IgD-negative memory B cell (primary cell): ENCODE measurements around the gene ZG16. TPM values are rescaled to one million over a fixed set of nuclear protein-coding genes. Genes with fewer than 3 reads are reported as not detected.
"Not testable (repeated sequence)": the region's sequence is repeated elsewhere in the genome, so short reads cannot be mapped to it uniquely, and the experiment has no call there.

Source experiments
- H3K27ac Mint-ChIP-seq, 3 donors: one replicate each; pipeline ENCODE4 v1.8.0; 2020 to 2022; ENCODE audit warnings: mild to moderate bottlenecking in 3 of 3, mixed read lengths in 3 of 3, moderate library complexity in 1 of 3
- H3K27me3 Mint-ChIP-seq: one replicate; pipeline ENCODE4 v1.8.0; 2021; ENCODE audit warnings: mixed read lengths
- H3K36me3 Mint-ChIP-seq: one replicate; pipeline ENCODE4 v1.8.0; 2020; ENCODE audit warnings: mild to moderate bottlenecking, mixed read lengths
- H3K4me1 Mint-ChIP-seq, 3 donors: one replicate each; pipeline ENCODE4 v1.8.0; 2020 to 2022; ENCODE audit warnings: mixed read lengths in 3 of 3, mild to moderate bottlenecking in 1 of 3
- H3K4me3 Mint-ChIP-seq, 4 donors: one replicate each; pipeline ENCODE4 v1.8.0; 2020 to 2022; ENCODE audit warnings: mild to moderate bottlenecking in 4 of 4, mixed read lengths in 4 of 4, moderate library complexity in 3 of 4
- H3K9me3 Mint-ChIP-seq, 3 donors: one replicate each; pipeline ENCODE4 v1.8.0; 2020 to 2021; ENCODE audit warnings: mixed read lengths in 3 of 3, mild to moderate bottlenecking in 1 of 3
- polyA plus RNA-seq: library from polyadenylated mRNA; unstranded; fragments of 300-500 nt; fragmentation: Illumina TruSeq; gene quantifications from one replicate; pipeline ENCODE4 v1.2.3, GENCODE V29; 2021

Gene ZG16
- polyA plus RNA-seq, 1 donor from 2014 or later, result not detected

DNA sequence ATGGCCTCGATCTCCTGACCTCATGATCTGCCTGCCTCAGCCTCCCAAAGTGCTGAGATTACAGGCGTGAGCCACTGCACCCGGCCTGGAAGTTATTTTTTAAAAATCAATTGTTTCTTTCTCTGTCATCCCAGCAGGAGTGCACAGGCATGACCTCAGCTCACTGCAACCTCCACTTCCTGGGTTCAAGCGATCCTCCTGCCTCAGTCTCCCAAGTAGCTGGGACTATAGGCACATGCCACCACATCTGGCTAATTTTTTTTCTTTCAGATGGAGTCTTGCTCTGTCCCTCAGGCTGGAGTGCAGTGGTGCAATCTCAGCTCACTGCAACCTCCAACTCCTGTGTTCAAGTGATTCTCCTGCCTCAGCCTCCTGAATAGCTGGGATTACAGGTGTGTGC lies 9.1 kb downstream of the ZG16 start:
- H3K36me3 Mint-ChIP-seq, H3K27me3 Mint-ChIP-seq: not testable (repeated sequence)
- peak overlapping the region in 1 of 4 donors; percentile 38 for H3K4me3 Mint-ChIP-seq

DNA sequence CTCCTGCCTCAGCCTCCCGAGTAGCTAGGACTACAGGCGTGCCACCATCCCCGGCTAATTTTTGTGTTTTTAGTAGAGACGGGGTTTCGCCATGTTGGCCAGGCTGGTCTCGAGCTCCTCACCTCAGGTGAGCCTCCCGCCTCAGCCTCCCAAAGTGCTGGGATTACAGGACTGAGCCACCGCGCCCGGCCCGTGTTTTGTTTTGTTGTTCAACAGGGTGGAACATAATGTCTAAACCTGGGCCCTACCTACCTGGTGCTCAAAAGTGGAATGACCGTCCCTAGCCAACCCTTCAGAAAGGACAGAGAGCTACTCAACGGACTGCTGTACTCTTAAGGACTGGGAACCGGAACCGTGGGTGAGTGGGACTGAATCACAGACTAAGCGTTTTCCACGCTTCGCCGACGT lies 11.7 kb downstream of the ZG16 start:
- peaks cover 11% of the 10 kb centered on the region for H3K36me3 Mint-ChIP-seq
- H3K27ac Mint-ChIP-seq, result peak overlapping the region; percentile 91 to 98 (median 95)
- no peaks in the 10 kb centered on the region for H3K9me3 Mint-ChIP-seq
- no peaks in the 10 kb centered on the region for H3K27me3 Mint-ChIP-seq
- H3K4me3 Mint-ChIP-seq, result peak overlapping the region; percentile 95 to 100 (median 99)
- peaks cover 33 to 39% (median 34%) of the 10 kb centered on the region in 3 donors for H3K4me1 Mint-ChIP-seq

More for the DNA sequence above, 9.1 kb downstream of the ZG16 start:
- not testable (repeated sequence) for H3K27ac Mint-ChIP-seq, H3K9me3 Mint-ChIP-seq
- H3K4me1 Mint-ChIP-seq, result peaks cover 28 to 38% (median 30%) of the 10 kb centered on the region in 3 donors

DNA sequence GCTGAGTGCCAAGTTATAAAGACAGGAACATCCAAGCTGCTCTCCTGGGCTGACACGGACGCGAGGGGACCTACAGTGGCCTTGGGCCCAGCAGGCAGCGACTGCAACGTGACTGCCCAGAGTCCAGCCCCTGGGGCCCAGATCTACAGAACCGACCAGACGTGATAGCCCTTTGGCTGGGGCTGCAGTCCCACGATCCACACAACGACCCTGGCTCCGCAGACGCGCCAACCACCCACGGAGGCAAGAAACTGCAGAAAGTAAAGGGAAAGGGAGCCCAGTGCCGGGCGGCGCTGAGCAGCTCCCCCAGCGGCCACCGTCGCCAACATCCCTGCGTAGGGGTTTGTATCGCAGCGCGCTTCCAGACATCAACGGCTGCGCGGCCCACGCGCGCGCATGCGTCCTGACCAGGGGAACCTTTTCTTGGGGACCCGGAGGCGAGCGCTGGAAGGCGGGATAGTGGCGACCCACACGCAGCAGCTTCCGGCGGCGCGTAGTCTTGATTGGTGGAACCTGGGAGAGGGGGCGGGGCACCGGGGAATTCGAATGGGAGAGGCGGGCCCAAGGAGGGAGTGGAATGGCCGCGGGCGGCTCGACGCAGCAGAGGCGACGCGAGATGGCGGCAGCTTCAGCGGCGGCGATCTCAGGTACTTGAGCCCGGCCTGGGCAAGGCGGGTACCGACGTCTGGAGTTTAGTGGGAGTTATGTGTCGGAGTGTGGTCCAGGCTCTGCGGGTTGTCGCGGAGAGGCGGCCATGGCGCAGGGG lies 12.3 kb downstream of the ZG16 start, which contains the start of gene KIF22:
KIF22 (plus strand) TSS at position 569 of the 766 bp plus-strand sequence; CDS start at position 578, 9 bp downstream.
- H3K4me1 Mint-ChIP-seq, result peaks cover 27 to 33% (median 28%) of the 10 kb centered on the region in 3 donors
- no peaks in the 10 kb centered on the region for H3K9me3 Mint-ChIP-seq
- no peaks in the 10 kb centered on the region for H3K27me3 Mint-ChIP-seq
- peak within 1 kb of the TSS; percentile 95 to 100 (median 99) for H3K4me3 Mint-ChIP-seq
- H3K27ac Mint-ChIP-seq, result peak within 1 kb of the TSS; percentile 91 to 98 (median 95)
- H3K36me3 Mint-ChIP-seq, result peaks cover 9% of the 10 kb centered on the region

DNA sequence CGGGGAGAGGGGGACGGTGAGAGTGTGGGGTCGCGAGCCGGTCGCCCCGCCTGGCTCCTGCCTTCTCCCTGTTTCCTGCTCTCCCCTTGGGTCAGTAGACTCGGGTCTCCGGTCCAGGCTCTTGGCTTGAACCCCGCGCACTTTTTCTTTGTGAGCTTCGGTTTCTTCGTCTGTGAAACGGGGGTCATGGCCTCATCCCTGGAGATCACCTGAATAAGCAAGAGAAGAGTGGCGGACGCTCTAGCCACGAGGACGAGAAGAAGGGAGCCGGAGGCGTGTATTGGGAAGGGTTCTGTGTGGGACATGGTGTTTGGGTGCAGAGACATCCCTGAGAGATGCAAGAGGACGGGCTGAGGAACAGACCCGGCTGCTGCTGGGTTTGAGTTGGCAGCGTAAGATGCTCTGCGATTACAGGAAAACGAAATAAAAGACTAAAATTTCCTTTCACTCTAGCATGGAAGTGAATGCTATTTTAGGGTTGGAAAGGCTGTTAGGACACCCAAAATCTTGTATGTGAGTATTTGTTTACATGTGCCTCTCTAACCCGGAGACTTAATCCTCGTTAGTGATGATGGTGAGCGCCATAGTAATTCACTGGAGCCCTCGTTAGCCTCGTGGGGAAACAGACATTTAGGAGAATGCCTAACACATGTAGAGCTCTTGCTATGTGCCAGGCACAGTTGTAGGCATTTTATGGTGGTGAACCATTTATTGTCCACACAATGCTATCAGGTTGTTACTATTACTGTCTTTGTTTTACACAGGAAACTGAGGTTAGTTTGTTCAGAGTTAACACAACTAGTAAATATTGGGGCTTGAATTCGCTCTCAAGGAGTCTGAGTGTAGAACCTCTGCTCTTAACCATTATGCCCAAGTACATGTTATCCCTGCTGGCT lies 13.1 kb downstream of the ZG16 start:
- Mint-ChIP-seq H3K4me3 (peak overlapping the region; percentile 95 to 100 (median 99)), H3K27ac (peak overlapping the region; percentile 91 to 98 (median 95)), H3K27me3 (no peaks in the 10 kb centered on the region), H3K4me1 (peaks cover 23 to 31% (median 24%) of the 10 kb centered on the region in 3 donors), H3K36me3 (peaks cover 9% of the 10 kb centered on the region), H3K9me3 (no peaks in the 10 kb centered on the region)

DNA sequence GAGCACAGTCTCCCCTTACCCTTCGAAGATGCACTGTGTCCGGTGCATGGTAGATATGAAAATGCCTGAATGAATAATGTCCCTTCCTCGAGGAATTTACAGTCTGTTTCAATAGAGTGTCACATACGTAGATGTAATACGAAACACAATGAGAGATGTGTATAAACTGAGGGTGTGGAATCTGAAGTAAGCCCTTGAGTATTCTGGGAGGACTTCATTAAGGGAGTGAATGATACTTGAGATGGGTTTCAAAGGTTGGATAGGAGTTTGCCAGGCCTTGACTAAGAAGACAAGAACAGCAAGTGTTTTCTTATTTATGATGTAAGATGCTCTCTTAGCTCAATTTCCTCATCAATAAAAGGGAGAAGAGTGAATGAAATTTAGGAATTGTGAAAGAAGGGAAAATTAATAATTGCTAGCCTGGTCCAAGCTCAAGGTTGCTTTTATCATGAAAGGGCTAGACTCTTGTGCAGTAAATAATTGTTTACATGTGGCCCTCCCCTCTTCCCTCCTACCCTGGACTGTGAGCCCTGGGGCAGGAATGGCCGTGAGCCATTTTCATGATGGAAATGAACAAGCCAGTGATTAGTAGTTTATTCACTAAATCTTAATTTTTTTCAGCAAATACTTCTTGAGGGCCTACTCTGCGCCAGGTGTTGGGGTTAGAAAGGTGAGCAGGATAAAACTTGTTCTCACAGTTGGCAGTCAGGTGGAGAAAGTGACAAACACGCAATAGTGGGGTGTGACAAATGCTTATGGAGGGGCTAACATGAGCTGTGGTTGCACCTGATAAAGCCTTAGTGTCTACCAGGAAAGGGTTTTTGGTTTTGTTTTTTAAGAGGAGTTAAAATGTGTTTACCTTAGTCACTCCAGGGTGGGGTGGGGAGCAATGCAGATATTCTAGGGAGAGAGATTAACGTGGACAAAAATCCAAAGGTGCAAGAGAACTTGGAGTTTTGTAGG lies 14.1 kb downstream of the ZG16 start:
- H3K36me3 Mint-ChIP-seq, result peaks cover 12% of the 10 kb centered on the region

DNA sequence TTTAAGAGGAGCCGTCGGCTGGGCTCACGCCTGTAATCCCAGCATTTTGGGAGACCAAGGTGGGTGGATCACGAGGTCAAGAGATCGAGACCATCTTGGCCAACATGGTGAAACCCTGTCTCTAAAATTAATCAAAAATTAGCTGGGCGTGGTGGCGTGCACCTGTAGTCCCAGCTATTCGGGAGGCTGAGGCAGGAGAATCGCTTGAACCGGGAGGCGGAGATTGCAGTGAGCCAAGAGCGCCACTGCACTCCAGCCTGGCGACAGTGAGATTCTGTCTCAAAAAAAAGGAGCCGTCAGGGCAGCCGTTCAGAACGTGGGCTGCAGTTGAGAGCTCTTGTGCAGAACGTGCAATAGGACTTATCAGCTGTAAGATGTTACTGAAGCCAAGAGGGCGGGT lies 15.1 kb downstream of the ZG16 start:
- not testable (repeated sequence) for H3K27me3 Mint-ChIP-seq, H3K9me3 Mint-ChIP-seq, H3K27ac Mint-ChIP-seq
- peaks cover 14% of the 10 kb centered on the region for H3K36me3 Mint-ChIP-seq
- H3K4me3 Mint-ChIP-seq, result peak overlapping the region in 1 of 4 donors; percentile 95
- H3K4me1 Mint-ChIP-seq, result peaks cover 19 to 31% (median 21%) of the 10 kb centered on the region in 3 donors

More for the DNA sequence above, 14.1 kb downstream of the ZG16 start:
- Mint-ChIP-seq H3K4me1 (peaks cover 22 to 31% (median 23%) of the 10 kb centered on the region in 3 donors), H3K4me3 (peak overlapping the region; percentile 95 to 100 (median 99)), H3K27me3 (no peaks in the 10 kb centered on the region), H3K9me3 (no peaks in the 10 kb centered on the region), H3K27ac (peak overlapping the region in 2 of 3 donors; percentile 91 to 98)

DNA sequence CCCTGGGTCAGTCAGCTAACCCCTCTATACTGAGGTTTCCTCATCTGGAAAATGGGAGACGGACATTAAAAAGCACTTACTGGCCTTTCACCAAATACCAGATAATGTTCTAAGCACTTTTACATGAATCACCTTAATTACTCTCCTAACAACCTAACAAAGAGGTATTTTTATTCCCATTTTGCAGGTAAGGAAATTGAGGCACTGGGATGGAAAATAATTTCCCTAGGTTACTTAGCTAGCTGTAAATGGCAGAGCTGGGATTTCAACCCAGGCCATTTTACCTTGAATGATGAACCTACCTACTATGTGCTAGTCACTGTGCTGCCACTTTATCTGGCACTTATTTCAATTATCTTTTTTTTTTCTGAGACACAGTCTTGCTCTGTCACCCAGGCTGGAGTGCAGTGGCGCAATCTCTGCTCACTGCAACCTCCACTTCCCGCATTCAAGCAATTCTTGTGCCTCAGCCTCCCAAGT lies 16.2 kb downstream of the ZG16 start:
- H3K27ac Mint-ChIP-seq, result no peak overlapping the region
- H3K27me3 Mint-ChIP-seq, result no peaks in the 10 kb centered on the region
- peak overlapping the region in 1 of 4 donors; percentile 71 for H3K4me3 Mint-ChIP-seq
- no peaks in the 10 kb centered on the region for H3K9me3 Mint-ChIP-seq
- peaks cover 13% of the 10 kb centered on the region for H3K36me3 Mint-ChIP-seq
- peaks cover 19 to 29% (median 21%) of the 10 kb centered on the region in 3 donors for H3K4me1 Mint-ChIP-seq

DNA sequence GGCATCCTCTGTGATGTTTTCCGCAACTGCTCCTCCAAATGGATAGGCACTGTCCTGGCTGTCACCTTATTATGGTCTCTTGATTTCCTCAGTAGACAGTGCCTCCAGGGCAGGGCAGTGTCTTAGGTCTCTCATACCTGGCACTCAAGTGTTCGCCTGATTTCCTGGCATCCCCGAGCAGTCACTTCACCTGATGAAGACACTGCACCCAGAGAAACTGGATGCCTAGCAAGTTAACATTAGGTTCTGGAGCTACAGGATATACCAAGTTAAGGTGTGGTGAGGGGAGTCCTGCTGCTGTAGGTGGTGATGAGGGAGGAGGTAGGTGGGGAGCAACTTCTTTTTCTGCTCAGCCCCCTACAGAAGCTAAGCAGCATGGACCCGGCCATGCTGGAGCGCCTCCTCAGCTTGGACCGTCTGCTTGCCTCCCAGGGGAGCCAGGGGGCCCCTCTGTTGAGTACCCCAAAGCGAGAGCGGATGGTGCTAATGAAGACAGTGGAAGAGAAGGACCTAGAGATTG lies 24.4 kb downstream of the ZG16 start:
- Mint-ChIP-seq H3K27me3 (no peaks in the 10 kb centered on the region), H3K4me1 (peaks cover 15 to 18% (median 15%) of the 10 kb centered on the region in 3 donors), H3K4me3 (peak overlapping the region in 1 of 4 donors; percentile 96), H3K36me3 (peaks cover 4% of the 10 kb centered on the region), H3K9me3 (no peaks in the 10 kb centered on the region), H3K27ac (peak overlapping the region in 1 of 3 donors; percentile 95)

DNA sequence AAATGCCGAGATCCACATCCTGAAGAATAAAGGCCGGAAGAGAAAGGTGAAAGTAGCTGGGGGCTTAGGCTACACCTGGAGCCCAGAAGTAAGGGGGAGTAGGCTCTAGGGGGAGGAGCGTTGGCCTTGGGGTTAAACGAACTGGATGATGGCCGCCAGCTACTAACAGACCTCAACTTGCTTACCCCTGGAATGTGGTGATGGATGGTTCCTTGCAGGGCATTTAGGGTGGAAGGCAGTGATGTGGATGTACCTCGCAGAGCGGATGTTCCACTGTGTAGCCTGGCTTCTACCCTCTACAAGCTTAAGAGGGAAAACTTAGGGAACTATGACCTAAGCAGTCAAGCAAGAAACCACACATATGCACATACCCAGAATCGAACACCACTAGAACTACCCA lies 26.0 kb downstream of the ZG16 start:
- Mint-ChIP-seq H3K9me3 (no peaks in the 10 kb centered on the region), H3K27me3 (no peaks in the 10 kb centered on the region), H3K36me3 (peaks cover 5% of the 10 kb centered on the region), H3K4me1 (peaks cover 21 to 23% (median 23%) of the 10 kb centered on the region in 3 donors), H3K27ac (peak overlapping the region; percentile 95 to 100 (median 99)), H3K4me3 (peak overlapping the region; percentile 96 to 100 (median 100))

DNA sequence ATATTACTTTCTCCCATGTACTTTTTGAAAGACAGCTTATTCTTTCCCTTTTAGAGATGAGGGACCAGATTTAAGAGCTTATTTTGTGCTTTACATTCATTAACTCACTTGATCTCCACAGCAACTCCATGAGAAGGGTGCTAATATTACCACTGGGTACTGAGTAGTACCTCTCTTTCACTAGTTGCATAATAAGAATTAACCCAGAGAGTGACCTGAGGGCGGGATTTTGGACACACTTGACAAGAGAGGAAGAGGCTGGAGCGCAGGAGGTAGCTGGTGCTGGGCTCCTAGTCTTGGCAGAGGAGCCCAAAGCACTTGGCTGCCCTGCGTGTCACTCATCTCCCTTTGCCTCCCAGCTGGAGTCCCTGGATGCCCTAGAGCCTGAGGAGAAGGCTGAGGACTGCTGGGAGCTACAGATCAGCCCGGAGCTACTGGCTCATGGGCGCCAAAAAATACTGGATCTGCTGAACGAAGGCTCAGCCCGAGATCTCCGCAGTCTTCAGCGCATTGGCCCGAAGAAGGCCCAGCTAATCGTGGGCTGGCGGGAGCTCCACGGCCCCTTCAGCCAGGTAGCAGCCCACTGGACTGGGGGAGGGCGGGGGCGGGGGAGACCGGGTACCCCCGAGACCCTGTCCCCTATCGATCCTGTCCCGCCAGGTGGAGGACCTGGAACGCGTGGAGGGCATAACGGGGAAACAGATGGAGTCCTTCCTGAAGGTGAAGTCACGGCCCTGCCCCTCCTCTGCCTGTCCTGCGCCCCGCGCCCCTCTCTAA lies 26.6 kb downstream of the ZG16 start:
- H3K4me1 Mint-ChIP-seq, result peaks cover 21 to 23% (median 23%) of the 10 kb centered on the region in 3 donors
- no peaks in the 10 kb centered on the region for H3K27me3 Mint-ChIP-seq
- H3K36me3 Mint-ChIP-seq, result peaks cover 5% of the 10 kb centered on the region
- peak overlapping the region; percentile 96 to 100 (median 100) for H3K4me3 Mint-ChIP-seq
- H3K27ac Mint-ChIP-seq, result peak overlapping the region; percentile 95 to 100 (median 99)
- H3K9me3 Mint-ChIP-seq, result no peaks in the 10 kb centered on the region

DNA sequence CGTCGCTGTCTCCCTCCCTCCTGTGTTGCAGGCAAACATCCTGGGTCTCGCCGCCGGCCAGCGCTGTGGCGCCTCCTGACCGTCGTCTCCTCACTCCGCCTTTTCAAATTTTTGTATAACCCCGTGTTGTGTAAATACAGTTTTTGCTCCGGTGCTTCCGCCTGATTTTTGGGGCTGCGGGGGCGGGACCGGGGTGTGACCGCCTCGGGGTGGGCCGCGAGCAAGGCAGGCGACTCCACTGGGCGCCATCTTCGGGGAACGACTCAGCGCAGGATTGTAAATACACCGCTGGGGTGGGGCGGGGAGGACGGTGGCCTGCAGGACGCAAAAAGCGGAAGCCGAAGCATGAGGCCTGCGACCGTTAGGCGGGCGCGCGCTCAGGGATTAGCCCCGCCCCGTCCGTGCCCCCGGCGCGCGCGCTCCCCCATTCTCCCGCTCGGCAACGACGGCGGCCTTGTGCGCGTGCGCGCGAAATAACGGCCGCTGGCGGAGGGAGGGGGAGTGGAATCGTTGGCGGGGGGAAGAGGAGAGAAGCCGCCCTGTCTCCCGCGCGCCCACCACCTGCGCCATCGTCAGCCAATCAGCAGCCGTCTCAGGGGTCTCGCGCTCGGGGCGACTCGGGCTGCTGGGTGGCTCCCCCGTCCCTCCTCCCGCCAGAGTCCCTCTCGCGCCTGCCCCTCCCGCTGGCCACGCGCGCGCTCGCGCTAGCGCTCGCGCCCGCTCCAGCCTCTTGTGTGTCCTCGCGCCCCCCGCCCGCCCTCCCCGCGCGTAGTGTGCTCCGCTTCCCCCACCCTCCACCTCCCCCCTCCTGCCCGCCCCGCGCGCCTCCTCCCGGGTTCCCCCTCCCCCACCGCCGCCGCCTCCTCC lies 27.4 kb downstream of the ZG16 start:
- Mint-ChIP-seq H3K9me3 (no peaks in the 10 kb centered on the region), H3K4me3 (peak overlapping the region; percentile 96 to 100 (median 100)), H3K27me3 (no peaks in the 10 kb centered on the region), H3K36me3 (peaks cover 5% of the 10 kb centered on the region), H3K4me1 (peaks cover 23 to 28% (median 26%) of the 10 kb centered on the region in 3 donors), H3K27ac (peak overlapping the region; percentile 95 to 100 (median 99))

DNA sequence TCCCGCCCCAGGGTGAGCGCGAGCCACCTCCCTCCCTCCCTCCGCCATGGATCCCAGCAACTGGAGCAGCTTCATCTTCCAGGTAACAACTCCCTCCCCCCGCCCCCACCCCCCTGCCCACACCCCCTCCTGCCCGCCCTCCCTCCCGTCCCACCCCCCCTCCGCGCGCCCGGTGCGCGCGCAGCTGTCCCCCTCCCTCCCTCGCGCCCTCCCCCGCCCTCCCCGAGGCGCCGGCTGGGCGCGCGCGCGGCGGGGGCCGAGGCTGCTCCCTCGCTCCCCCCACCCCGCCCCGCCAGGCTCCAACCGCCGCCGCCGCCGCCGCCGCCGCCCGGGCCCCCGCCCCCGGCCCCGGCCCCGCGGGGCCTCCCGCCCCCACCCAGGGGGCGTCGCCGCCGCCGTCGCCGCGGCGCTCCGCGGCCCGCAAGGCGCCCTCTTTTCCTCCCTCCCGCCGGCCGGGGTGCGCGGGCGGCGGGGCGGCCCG lies 28.1 kb downstream of the ZG16 start, which contains the start of gene MAZ:
MAZ (plus strand) TSS at position 431 of the 481 bp plus-strand sequence. CDS start 173 bp downstream, outside the sequence.
- peaks cover 26 to 33% (median 32%) of the 10 kb centered on the region in 3 donors for H3K4me1 Mint-ChIP-seq
- H3K9me3 Mint-ChIP-seq, result no peaks in the 10 kb centered on the region
- H3K4me3 Mint-ChIP-seq, result peak within 1 kb of the TSS; percentile 96 to 100 (median 100)
- H3K27me3 Mint-ChIP-seq, result peaks cover 1% of the 10 kb centered on the region
- H3K36me3 Mint-ChIP-seq, result peaks cover 5% of the 10 kb centered on the region
- H3K27ac Mint-ChIP-seq, result peak within 1 kb of the TSS; percentile 95 to 100 (median 99)
